GM19240 (cell line): ENCODE results near the gene PROCA1.
"Not testable (repeated sequence)": the region's sequence is repeated elsewhere in the genome, so short reads cannot be mapped to it uniquely, and the experiment has no call there.

Source experiments
- DNase-seq: peaks from one replicate; pipeline ENCODE4 v3.0.0; 2011; ENCODE audit warnings: low spot score; ENCODE audit not compliant: insufficient read length

Gene PROCA1

DNA sequence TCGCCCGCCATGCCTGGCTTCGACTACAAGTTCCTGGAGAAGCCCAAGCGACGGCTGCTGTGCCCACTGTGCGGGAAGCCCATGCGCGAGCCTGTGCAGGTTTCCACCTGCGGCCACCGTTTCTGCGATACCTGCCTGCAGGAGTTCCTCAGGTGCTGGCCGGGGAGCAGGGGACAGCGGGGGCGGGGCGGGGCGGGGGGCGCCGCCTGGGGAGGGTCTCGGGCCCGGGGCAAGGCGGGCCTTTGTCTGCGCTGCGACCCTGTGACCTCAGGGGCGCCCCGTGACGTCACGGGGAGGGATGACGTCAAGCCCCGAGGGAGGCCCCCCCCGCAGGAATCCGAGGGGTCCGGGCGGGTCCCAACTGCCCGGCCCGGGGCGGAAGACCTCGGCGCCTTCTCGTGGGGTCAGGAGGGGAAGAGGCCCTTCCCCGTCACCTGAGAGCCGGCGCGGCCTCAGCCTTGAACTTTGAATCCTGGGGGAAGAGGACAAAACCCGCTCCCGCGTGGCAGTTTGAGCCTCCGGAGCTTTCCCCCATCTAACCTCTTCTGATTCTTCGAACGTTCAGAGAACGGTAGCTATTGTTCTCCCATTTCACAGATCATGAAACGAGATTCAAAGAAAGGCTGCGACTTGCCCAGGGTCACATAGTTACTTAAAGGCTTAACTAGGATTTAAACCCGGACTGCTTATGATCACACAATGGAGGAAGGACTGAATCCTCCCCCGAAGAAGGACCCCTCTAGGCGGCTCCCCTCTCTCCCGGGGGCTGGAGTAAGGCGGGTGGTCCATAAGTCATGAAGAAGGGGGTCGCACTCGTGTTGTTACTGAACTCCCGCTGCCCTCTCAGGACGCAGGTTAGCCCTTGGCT, 32.6 kb upstream of the PROCA1 start:
- DNase-seq = no peak

DNA sequence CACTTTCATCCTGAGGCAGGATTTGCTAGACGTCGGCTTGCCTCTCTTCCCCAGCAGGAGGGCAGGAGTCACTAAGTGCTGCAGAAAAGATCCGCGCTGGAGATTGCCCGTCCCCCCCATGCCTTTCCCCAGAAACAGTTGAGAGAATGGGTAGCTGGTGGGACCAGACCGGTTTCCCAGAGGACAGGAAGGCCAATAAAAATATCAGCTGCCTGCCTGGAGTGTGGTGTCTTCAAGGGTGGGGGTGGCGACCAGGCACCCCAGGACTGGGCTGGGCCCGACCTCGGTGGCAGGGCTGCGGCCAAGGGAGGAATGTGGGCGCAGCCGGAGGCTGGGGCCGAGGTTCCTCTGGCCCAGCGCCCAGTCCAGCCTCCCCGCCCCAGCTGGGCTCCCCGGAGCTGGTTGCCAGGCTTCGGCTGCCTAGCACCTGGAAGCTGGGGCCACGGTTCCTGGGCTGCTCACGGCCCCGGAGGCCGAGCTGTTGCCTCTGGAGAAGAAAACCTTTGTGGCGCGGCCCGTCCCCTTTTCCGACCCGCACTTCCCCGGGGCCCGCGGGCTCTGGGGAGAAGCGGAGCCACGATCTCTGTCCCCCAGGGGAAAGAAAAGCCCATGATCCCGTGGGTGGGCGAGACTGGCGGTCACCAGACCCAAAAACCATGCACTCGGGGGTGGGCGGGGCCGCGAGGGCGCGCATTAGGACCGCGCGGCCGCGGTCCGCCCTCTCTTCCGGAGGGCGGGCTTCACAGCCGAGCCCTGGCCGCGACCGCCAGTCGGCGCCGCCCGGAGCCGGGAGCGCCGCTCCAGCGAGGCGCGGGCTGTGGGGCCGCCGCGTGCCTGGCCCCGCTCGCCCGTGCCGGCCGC, 31.8 kb upstream of the PROCA1 start, which contains the start of gene TRAF4:
Gene TRAF4, plus strand, starts transcription at position 769 of the 861 bp plus-strand sequence. CDS start 102 bp downstream, outside the sequence.
- no peak for DNase-seq

DNA sequence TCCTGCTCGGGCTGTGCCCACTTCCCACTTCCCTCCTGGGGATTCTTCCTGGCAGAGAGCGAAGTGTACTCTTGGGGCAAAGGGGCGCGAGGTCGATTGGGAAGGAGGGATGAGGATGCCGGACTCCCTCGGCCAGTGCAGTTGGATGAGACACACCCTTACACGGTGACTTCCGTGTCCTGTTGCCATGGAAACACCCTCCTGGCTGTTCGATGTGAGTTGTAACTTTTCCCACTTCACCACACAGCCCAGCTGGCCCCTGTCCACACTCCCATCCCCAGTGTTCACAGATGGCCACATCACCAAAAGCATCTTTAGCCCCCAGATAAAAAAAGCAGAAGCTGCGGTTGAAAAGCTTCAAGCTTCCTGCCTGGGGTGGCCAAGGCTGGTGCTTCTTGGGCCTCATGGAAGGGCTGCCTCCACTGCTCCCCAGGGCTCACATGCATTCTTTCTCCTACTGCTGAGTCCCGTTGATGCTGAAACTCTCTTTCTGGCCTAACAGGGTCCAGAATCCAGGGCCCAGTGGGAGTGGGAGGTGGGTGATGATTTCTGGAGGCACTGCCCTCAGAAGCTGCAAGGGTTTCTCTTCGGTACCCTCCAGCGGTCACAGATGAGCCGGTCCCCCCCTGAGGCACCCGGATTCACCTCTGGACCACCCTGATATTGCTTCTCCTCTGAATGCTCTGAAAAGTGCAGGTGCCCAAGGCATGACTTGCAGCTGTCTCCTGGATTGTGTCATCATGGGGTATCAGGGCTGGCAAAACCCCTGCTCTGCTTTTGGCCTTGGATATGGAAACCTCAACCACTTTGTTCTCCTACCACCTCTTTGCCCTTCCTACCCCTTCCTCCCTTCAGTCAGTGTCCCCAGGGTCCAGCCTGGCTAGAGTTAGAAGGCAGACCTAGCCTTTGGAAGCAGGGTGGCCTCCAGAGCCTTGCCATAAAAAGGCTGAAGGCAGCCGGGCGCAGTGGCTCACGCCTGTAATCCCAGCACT, 30.0 kb upstream of the PROCA1 start:
- no peak for DNase-seq

DNA sequence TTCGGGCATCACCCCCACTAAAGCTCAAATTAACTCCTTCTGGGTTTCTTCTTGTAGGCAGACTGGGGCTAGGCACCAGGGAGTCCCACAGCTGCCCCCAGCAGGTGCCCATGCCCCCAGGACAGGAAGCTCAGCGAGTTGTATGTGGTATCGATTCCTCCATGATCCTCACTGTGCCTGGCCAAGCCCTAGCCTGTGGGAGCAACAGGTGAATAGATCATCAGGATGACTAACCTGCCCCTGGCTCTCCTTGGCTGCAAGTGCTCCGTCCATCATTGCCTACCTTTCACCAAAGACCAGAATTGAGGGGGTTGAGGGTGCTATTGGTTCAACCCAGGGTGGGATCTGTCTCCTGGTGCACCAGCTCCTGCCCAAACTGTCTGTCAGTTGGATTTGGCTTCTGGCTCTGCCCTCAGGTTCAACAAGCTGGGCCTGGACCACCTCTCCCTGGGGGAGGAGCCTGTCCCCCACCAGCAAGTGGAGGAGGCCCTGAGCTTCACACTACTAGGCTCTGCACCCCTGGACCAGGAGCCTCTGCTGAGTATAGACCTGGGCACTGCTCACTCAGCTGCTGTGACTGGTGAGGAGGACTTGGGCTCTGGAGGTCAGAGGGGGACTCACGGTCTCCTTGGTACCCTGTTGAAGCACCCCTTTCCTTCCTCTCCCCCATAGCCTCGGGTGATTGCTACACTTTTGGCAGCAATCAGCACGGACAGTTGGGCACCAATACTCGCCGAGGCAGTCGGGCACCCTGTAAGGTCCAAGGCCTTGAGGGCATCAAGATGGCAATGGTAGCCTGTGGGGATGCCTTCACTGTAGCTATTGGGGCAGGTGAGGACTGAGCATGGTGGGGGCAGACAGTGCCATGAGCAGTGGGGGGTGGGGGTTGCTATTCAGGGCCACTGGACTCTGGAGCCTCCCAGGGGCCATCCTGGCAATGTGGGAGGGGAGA, 29.0 kb upstream of the PROCA1 start:
- no peak for DNase-seq

DNA sequence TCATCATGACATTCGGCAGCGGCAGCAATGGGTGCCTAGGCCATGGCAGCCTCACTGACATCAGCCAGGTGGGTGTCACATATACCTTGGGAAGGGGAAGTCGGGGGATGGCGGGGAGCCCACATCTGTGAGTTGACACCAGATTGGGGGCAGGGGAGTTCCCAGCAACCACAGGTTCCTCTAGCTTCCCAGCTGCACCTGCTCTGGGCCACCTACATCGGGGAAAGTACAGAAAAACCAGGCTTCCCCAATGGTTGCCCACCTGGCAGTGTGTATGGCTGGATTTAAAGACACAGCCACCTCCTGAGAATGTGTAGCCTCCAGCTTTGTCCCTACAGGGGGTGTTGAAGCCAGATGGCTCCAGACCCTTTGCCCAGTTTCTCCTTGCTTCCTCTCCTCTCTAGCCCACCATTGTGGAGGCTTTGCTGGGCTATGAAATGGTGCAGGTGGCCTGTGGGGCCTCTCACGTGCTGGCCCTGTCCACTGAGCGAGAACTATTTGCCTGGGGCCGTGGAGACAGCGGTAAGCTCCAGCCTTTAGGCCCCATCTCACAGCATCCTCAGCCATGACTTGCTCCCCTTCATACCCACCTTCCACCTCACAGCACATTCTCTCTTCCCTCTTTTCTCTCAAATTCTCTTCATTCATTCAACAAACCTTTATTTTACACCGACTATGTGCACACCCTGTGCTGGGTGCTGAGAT, 27.1 kb upstream of the PROCA1 start:
- no peak for DNase-seq

DNA sequence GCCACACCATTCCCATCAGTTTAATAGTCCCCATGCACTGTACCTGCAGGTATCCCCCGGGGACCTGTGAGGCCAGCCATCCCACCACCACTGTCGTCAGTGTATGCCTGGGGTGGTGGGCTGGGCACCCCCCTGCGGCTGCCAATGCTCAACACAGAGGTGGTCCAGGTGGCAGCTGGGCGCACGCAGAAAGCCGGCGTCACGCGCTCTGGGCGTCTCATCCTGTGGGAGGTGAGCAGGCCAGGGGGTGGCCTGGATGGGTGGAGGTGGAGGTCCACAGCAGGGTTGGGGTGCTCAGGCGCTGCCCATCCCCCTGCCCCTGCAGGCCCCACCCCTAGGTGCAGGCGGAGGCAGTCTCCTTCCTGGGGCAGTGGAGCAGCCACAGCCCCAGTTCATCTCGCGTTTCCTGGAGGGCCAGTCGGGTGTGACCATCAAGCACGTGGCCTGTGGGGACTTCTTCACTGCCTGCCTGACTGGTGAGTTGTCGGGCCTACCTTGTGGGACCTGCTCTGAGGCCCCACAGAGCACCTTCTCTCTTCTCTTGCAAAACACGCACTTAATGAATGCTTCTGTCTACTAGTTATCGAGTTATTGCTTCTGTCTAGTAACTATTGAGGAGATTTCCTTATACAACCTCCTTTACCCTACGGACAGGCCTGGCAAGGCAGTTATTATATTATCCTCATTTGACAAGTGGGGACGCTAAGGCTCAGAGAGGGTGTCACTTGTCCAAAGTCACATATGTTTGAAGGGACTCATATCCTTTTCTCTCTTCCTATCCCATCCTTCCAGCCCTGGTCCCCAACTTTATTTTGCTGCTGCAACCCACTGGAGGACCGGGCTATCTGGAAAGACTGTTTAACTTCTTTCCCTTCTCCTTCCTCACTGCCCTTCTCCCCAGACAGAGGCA, 26.3 kb upstream of the PROCA1 start:
- DNase-seq = no peak

DNA sequence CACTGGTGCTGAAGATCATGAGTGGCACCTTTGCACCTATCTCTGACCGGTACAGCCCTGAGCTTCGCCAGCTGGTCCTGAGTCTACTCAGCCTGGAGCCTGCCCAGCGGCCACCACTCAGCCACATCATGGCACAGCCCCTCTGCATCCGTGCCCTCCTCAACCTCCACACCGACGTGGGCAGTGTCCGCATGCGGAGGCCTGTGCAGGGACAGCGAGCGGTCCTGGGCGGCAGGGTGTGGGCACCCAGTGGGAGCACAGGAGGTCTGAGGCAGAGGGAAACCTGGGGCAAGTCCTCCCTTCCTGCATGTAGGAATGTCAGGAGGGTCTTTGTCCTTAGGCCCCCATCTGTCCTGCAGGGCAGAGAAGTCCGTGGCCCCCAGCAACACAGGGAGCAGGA, 25.6 kb upstream of the PROCA1 start:
- DNase-seq = no peak

DNA sequence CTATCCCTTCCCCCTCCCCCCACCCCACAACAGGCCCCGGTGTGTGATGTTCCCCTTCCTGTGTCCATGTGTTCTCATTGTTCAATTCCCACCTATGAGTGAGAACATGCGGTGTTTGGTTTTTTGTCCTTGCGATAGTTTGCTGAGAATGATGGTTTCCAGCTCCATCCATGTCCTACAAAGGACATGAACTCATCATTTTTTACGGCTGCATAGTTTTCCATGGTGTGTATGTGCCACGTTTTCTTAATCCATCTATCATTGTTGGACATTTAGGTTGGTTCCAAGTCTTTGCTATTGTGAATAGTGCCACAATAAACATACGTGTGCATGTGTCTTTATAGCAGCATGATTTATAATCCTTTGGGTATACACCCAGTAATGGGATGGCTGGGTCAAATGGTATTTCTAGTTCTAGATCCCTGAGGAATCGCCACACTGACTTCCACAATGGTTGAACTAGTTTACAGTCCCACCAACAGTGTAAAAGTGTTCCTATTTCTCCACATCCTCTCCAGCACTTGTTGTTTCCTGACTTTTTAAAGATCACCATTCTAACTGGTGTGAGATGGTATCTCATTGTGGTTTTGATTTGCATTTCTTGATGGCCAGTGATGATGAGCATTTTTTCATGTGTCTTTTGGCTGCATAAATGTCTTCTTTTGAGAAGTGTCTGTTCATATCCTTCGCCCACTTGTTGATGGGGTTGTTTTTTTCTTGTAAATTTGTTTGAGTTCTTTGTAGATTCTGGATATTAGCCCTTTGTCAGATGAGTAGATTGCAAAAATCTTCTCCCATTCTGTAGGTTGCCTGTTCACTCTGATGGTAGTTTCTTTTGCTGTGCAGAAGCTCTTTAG, 24.5 kb upstream of the PROCA1 start:
- DNase-seq = not testable (repeated sequence)

DNA sequence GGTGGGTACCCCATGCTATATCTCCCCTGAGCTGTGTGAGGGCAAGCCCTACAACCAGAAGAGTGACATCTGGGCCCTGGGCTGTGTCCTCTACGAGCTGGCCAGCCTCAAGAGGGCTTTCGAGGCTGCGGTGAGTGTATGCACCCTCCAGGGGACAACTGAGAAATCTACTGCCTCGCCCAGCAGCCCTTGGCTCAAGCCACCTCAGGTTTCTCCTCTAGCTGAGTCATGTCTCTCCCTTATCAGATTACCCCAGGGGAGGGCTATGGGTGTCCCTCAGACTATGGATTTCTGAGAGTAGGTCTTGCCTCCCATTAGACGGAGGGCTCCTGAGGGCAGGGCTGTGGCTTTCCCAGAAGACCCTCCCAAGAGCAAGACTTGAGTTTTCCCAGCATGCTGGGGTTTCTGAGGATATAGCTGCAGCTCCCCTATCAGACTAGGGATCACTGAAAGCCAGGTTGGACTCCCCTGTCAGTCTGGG, 23.6 kb upstream of the PROCA1 start:
- DNase-seq = no peak

DNA sequence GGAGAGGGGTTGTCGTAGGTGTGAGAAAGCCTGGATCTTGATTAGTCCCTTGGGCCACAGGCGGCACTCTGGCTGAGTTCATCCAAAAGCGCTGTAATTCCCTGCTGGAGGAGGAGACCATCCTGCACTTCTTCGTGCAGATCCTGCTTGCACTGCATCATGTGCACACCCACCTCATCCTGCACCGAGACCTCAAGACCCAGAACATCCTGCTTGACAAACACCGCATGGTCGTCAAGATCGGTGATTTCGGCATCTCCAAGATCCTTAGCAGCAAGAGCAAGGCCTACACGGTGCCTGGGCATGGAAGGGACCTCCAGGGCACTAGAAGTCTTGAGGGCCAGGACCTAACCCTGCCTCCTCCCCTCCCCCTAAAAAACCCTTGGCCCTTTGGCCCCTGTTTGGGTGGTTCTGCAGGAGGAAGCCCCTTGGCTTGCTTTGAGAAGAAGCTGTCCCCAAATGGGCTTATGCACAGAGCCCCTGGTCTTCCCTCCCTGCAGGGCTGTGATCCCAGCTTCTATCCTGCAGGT, 23.1 kb upstream of the PROCA1 start:
- no peak for DNase-seq

DNA sequence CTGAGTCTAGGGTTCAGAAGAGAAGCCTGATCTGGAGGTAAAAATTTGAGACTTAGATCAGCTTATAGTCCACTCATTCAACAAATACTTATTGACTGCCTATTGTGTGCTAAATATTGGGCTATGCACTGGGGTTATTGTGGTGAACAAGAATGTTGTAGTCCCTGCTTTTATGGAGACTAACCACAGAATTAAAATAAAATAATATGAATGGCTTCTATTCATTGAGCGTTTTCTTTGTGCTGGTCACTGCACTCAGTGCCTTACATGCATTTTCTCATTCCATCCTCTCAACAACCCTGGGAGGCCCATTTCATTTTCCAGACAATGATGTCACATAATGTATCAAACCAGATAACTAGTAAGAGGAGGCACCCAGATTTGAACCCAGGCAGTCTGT, 21.7 kb upstream of the PROCA1 start:
- DNase-seq = no peak

DNA sequence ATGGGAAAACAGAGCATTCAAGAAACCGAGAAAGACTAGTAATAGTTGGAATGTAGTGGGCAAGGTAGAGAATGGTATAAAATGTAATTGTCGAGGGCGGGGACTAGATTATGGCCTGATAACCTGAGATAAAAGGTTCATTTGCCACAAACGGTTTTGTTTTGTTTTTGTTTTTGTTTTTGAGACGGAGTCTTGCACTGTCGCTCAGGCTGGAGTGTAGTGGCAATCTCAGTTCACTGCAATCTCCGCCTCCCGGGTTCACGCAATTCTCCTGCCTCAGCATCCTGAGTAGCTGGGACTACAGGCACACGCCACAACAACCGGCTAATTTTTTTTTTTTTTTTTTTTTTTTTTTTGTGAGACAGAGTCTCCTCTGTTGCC, 18.3 kb upstream of the PROCA1 start:
- DNase-seq = no peak

DNA sequence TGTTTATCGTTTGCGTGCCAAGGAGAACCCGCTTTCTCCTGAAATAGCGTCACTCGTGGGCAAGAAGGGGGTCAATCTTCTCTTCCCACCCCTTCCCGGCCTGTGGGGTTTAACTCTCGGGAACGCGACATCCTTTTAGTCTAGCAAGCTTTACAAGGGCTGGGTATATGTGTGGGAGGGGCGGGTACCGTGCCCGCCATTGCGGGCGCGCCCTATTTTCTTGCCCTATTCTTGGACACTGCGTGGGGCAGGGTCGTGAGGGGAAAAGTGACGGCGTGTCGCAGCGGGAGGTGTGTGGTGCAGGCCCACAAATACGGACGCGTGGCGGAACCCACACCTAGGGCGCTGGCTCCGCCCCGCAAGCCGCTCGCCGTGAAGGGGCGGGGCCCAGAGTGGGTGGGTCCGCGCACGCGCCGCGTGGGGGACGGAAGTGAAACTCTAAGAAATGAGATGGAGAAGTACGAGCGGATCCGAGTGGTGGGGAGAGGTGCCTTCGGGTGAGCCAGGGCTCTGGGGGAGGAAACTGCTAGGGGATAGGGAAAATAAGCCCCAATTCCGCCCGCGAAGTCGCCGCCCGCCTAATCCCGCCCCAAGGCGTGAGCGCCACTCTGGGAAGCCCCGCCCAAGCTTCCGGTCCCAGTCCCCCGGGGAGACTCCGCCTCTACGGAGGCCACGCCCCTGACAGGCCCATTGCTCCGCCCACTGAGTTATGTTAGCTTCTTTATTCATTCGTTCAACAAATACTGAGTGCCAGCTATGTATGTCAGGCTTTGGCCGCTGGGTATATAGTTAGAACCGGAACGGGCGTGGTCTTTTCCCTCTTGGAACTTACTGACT, 16.9 kb upstream of the PROCA1 start, which contains the start of gene NEK8:
Gene NEK8, plus strand, starts transcription at position 425 of the 837 bp plus-strand sequence. Its CDS starts 26 bp downstream, at position 451.
- peak; percentile 53 for DNase-seq

DNA sequence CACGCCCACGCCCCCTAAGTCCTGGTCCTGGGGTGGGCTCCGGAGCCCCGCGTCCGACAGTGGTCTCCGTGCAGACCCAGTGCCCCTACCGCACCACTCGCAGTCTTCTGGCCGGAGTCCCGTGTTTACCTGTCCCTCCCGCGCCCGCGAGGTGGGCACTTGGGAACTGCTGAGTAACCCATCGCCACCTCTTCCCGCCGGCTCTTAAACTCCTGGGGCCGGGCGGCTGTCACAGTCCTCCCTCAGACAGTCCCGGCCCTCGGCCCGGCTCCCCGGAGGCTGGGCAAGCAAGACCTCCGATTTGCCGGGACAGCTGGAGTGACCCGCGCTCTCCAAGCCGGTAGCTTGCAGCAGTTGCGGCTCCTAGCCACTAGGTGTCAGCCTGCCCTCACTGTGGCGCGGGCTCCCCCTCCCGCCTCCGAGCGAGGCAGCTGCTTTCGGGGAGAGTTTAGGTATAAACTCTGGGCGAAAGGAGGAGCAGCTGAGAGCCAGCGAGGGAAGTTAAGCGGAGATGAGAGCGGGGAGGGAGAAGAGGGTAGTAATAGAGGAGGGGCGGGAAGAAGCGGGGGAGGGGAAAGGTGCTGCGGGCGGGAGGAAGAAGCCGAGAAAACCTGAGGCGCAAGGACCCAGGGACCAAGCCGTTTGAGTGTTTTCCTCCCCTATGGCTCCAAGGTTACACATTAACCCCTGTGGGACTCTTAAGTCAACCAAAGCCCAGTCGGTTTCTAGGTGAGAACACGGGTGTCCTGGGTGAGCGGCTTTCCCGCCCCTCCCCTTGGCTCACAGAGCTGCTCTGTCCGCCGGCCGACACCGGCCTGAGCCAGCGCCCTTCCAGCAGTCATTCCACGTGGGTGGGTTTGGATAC, 15.2 kb upstream of the PROCA1 start:
- peak; percentile 76 for DNase-seq

DNA sequence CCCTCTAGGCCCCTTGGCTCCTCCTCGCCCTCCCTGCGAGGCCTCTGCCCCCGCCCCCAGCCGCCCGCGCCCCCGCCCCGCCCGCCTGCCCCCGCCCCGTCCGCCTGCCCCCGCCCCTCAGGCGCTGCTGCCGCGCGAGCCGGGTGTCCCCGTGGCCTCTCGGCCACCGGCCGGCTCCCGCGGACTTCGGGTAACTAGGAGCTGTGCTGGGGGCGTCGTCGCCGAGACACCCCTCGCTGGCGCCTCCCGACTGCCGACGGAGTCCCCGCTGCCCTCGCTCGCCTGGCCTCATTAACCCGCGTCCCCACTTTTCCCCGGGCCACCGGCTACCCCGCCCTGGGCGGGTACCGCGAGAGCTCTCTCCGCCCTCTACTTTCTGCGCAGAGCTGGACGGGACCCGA, 14.5 kb upstream of the PROCA1 start, which contains the start of gene TLCD1:
Gene TLCD1, minus strand, starts transcription at position 8 of the 401 bp plus-strand sequence. CDS start 136 bp downstream, outside the sequence.
- DNase-seq = no peak
